Astrocyte of the cerebellum (primary cell): ENCODE measurements around the gene PALLD.

Experiments used
- DNase-seq: peaks from one replicate; pipeline ENCODE4 v3.0.0-alpha.2; 2011; ENCODE audit warnings: low read depth
- H3K4me3 ChIP-seq: 2 replicates; pipeline ENCODE4 v1.5.1; 2011; ENCODE audit warnings: mild to moderate bottlenecking, low read depth, low read length, moderate library complexity
- CTCF ChIP-seq: IDR thresholded peaks from 2 replicates; pipeline ENCODE4 v1.5.1; 2012; ENCODE audit warnings: low read length, low read depth, moderate library complexity, mild to moderate bottlenecking; ENCODE audit errors: missing control alignments
- in situ Hi-C: cut with HindIII; loops from 2 replicates; pipeline ENCODE4 v1.10.0; 2017; ENCODE audit warnings: low sequenced_read_pairs

The PALLD gene

DNA sequence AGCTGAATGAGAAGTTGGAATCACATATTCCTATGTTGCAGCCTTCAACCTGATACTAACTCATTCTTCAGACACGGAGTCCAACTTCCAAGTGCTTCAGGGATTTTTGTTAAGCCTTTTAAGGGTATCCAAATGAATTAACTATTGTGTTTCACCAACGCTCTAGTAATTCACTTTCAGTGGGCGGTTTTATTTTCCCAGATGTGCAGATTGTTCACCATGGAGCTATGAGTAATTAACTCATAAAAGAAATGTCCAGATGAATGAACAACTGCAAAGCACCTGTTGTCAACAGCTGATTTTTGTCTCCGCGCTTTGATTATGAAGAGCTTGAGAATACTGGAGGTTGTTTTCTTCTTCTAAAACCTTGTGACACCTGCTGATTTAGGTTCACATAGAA lies 325.6 kb downstream of the PALLD start:
- no peak for TF ChIP-seq CTCF
- in situ Hi-C loops, result no loop called here
- DNase-seq, result no peak
- H3K4me3 ChIP-seq, result no peak overlapping the region

GRCh38 chr4:168825975-168826374 lies 329.1 kb downstream of the PALLD start:
- DNase-seq, result no peak
- no peak for TF ChIP-seq CTCF
- H3K4me3 ChIP-seq, result no peak overlapping the region
- in situ Hi-C loops, result no loop called here

- no peak for DNase-seq
- in situ Hi-C loops, result no loop called here
- no peak for TF ChIP-seq CTCF
Observed at GRCh38 chr4:168826620-168827019, 329.8 kb downstream of the PALLD start.

GRCh38 chr4:168830777-168831512 lies 334.1 kb downstream of the PALLD start:
- no peak for DNase-seq
- in situ Hi-C loops, result no loop called here
- peak overlapping the region; percentile 86 for H3K4me3 ChIP-seq
- no peak for TF ChIP-seq CTCF

More at GRCh38 chr4:168826620-168827019, 329.8 kb downstream of the PALLD start:
- H3K4me3 ChIP-seq, result no peak overlapping the region

DNA sequence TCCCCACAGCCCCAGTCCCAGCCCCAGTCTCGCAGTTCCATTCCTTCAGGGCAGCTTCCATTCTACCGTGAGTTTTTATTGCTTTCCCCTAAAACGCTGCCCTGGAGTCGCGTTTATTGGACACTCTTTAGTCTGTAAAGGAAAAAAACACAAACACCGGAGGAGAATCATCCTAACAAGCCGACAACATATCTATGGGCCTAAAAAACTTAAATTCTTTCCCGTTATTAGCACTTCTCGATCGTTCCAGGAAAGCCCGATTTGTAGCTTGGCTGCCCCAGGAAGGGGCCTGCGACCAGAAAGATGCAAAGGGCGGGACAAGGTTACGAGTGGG lies 334.7 kb downstream of the PALLD start:
- no peak for TF ChIP-seq CTCF
- DNase-seq, result no peak
- H3K4me3 ChIP-seq, result peak overlapping the region; percentile 86
- in situ Hi-C loops, result no loop called here

GRCh38 chr4:168831919-168832762 lies 335.3 kb downstream of the PALLD start:
- peak overlapping the region; percentile 86 for H3K4me3 ChIP-seq
- no peak for DNase-seq
- in situ Hi-C loops, result no loop called here
- TF ChIP-seq CTCF, result no peak
